Mammary epithelial cell (primary cell): ENCODE measurements around the gene CROCC2.

Experiments
- EZH2 ChIP-seq: IDR thresholded peaks from 2 replicates; pipeline ENCODE4 v1.6.1; 2012; ENCODE audit warnings: low read length, inconsistent platforms, borderline replicate concordance
- TF ChIP-seq, protein P1 (sequence below), 2 donors: IDR thresholded peaks in 1 of 2; conservative IDR thresholded peaks in 1 of 2; 2 replicates each; pipeline ENCODE4 v1.5.1; 2011 to 2012; ENCODE audit warnings: inconsistent platforms in 2 of 2, low read length in 2 of 2, mild to moderate bottlenecking in 2 of 2, control low read depth in 1 of 2, low read depth in 1 of 2; ENCODE audit not compliant: insufficient read depth in 1 of 2; ENCODE audit errors: extremely low read depth in 1 of 2

DNA sequence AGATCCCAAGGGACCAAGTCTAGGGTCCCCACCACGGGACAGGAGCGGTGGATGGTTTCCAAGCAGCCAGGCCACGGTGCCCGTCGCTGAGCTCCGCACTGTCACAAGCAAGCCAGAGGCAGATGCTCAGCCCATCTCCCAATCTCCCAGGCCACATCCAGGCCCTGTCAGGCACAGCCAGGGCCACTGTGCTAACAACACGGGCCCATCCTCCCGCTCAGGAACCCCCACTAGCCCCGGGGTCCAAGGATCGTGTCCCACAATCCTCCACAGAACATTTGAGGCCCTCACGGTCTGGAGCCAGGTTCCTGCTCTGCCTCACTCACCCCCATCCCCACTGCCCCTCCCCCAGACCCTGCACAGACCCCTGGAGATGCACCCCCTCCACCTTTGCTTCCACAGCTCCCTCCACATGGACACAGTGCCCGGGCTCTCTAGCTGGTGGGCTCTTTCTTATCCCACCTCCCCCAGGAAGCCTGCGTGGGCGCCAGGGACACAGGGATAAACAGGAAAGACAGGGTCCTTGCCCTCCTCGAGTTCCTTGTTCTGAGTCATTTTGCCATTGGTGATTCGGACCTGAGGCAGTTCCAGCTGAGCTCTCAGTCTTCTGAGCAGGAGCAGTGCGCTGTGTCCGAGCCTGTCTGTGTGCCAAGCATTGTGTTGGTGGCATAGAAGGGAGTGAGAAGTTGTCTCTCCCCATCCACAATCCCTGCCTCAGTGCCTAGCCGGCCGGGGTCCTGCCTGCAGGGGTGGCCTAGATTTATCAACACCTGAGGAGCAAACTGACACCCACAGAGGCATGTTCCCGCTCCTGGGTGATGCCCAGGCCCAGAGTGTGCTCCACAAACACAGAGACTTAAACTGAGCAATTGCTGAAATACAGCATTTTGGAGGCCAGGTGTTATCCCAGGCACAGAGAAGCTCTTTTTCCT is 7.0 kb downstream of the CROCC2 start:
- TF ChIP-seq, protein P1, sequence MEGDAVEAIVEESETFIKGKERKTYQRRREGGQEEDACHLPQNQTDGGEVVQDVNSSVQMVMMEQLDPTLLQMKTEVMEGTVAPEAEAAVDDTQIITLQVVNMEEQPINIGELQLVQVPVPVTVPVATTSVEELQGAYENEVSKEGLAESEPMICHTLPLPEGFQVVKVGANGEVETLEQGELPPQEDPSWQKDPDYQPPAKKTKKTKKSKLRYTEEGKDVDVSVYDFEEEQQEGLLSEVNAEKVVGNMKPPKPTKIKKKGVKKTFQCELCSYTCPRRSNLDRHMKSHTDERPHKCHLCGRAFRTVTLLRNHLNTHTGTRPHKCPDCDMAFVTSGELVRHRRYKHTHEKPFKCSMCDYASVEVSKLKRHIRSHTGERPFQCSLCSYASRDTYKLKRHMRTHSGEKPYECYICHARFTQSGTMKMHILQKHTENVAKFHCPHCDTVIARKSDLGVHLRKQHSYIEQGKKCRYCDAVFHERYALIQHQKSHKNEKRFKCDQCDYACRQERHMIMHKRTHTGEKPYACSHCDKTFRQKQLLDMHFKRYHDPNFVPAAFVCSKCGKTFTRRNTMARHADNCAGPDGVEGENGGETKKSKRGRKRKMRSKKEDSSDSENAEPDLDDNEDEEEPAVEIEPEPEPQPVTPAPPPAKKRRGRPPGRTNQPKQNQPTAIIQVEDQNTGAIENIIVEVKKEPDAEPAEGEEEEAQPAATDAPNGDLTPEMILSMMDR (conservative IDR thresholded peaks at IDR 0.05 in 1 of 2, IDR thresholded peaks at IDR 0.05 in 1 of 2; ENCODE audit: extremely low read depth in 1 of 2, insufficient read depth in 1 of 2, low read depth in 1 of 2, low read length in 2 of 2), result no peak
- TF ChIP-seq EZH2, result no peak
